Naive thymus-derived CD4-positive, alpha-beta T cell (primary cell): ENCODE data around the gene NOSIP. TPM values are rescaled to one million over a fixed set of nuclear protein-coding genes. Genes with fewer than 3 reads are reported as not detected.

Source experiments
- ATAC-seq: fragments of 150-1000 bp; cut with Tn5 transposase; 2 replicates; pipeline ENCODE4 v1.10.0; 2021; ENCODE audit warnings: mild to moderate bottlenecking, moderate library complexity
- CTCF ChIA-PET: fragments of 350-600 bp; sonication (Branson Sonifier 250); formaldehyde crosslinking; loops from one replicate; lab custom pipeline; 2021; ENCODE audit warnings: antibody characterized with exemption; lab: Charles Lee
- POLR2A ChIA-PET: fragments of 350-600 bp; sonication (Branson Sonifier 250); formaldehyde crosslinking; loops from one replicate; lab custom pipeline; 2021; ENCODE audit warnings: antibody characterized with exemption, inconsistent platforms; lab: Charles Lee
- DNase-seq, 9 donors: peaks; one replicate each; pipeline versions ENCODE4 v3.0.0 to v3.0.0-alpha.2; 2020 to 2022; ENCODE audit warnings: mixed read lengths in 1 of 9
- H3K27ac ChIP-seq: one replicate; pipeline ENCODE4 v1.7.0; 2013; ENCODE audit warnings: mild to moderate bottlenecking, low read depth, low read length, moderate library complexity
- H3K27me3 ChIP-seq, 2 donors: one replicate each; pipeline ENCODE4 v1.7.0; 2013; ENCODE audit warnings: low read length in 2 of 2, mild to moderate bottlenecking in 2 of 2, moderate library complexity in 2 of 2; ENCODE audit not compliant: control insufficient read depth in 2 of 2, insufficient read depth in 2 of 2
- H3K36me3 ChIP-seq, 3 experiments: 1 replicate in 2 of 3; 2 replicates in 1 of 3; pipeline ENCODE4 v1.7.0; 2013; ENCODE audit warnings: low read length in 3 of 3, mild to moderate bottlenecking in 3 of 3, moderate library complexity in 1 of 3; ENCODE audit not compliant: insufficient read depth in 3 of 3, control insufficient read depth in 2 of 3
- H3K4me1 ChIP-seq, 2 donors: one replicate each; pipeline ENCODE4 v1.7.0; 2013; ENCODE audit warnings: low read length in 2 of 2, mild to moderate bottlenecking in 2 of 2, moderate library complexity in 1 of 2; ENCODE audit not compliant: control insufficient read depth in 2 of 2, insufficient read depth in 2 of 2
- H3K4me3 ChIP-seq: 2 replicates; pipeline ENCODE4 v1.7.0; 2013; ENCODE audit warnings: mild to moderate bottlenecking, low read length
- H3K9me3 ChIP-seq, 3 experiments: 1 replicate in 2 of 3; 2 replicates in 1 of 3; pipeline ENCODE4 v1.7.0; 2013; ENCODE audit warnings: low read length in 3 of 3; ENCODE audit not compliant: control insufficient read depth in 2 of 3
- H3K27ac Mint-ChIP-seq, 9 donors: one replicate each; pipeline ENCODE4 v1.8.0; 2020 to 2022; ENCODE audit warnings: mixed read lengths in 9 of 9, mild to moderate bottlenecking in 8 of 9, moderate library complexity in 5 of 9, inconsistent platforms in 2 of 9
- H3K27me3 Mint-ChIP-seq, 5 donors: one replicate each; pipeline ENCODE4 v1.8.0; 2021 to 2022; ENCODE audit warnings: mixed read lengths in 5 of 5, mild to moderate bottlenecking in 1 of 5
- H3K36me3 Mint-ChIP-seq, 5 donors: one replicate each; pipeline ENCODE4 v1.8.0; 2020 to 2022; ENCODE audit warnings: mixed read lengths in 5 of 5, mild to moderate bottlenecking in 3 of 5, inconsistent platforms in 1 of 5
- H3K4me1 Mint-ChIP-seq, 7 donors: one replicate each; pipeline ENCODE4 v1.8.0; 2020 to 2022; ENCODE audit warnings: mixed read lengths in 7 of 7, mild to moderate bottlenecking in 3 of 7, inconsistent platforms in 1 of 7
- H3K4me3 Mint-ChIP-seq, 10 donors: one replicate each; pipeline ENCODE4 v1.8.0; 2020 to 2022; ENCODE audit warnings: mild to moderate bottlenecking in 10 of 10, mixed read lengths in 10 of 10, moderate library complexity in 6 of 10, inconsistent platforms in 2 of 10
- H3K9me3 Mint-ChIP-seq, 11 donors: one replicate each; pipeline ENCODE4 v1.8.0; 2020 to 2022; ENCODE audit warnings: mixed read lengths in 11 of 11, mild to moderate bottlenecking in 4 of 11, inconsistent platforms in 1 of 11, moderate library complexity in 1 of 11
- intact Hi-C, 2 donors: fragments of 100-400 bp; cut with micrococcal nuclease; formaldehyde crosslinking; loops; one replicate each; pipeline ENCODE4 v1.15.1; 2023
- polyA plus RNA-seq, 2 donors: library from polyadenylated mRNA; unstranded; fragments of 300-500 nt; fragmentation: Illumina TruSeq; gene quantifications; one replicate each; pipeline ENCODE4 v1.2.3, GENCODE V29; 2021
- total RNA-seq, 6 experiments: library from RNA in 5 of 6; stranded (reverse) in 5 of 6; gene quantifications; 1 replicate in 5 of 6; 2 replicates in 1 of 6; pipeline ENCODE4 v1.2.3 and lab custom pipeline; 2021 to 2026

Gene NOSIP
- total and polyA plus RNA-seq, 7 experiments from 2014 or later, result 222 to 1,232 (median 246) TPM

DNA sequence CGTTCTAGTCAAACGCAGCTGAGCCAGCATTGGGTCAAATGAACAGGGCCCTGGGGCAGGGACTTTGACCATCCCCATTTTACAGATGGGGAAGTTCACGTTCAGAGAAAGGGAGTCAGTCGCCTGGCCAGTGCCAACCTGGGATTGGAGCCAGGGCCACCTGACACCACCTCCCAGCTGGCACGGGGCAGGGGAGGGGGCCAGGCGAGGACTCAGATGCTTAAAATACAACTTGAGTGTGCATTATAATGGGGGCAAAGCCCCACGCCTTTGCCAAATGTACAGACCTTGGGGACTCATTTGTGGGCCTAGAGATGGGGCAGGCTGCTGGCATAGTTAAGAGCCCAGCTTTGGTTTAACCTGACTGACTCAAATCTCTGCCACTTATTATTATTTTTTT lies 25.2 kb upstream of the NOSIP start:
- H3K9me3 Mint-ChIP-seq, result no peaks in the 10 kb centered on the region

DNA sequence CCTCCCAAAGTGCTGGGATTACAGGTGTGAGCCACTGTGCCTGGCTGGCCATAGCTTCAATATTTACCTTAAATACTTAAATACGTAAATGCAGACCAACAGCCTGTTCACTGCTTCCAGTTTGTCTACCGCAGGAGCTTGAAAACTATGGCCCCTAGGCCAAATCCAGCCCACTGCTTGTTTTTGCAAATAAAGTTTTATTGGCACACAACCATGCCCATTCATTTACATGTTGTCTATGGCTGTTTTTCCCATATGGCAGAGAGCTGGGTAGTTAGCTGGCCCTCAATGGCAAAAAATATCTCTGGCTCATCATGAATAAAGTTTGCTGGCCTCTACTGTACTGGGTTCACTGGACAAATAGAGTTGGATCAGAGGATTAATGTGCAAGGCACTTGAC lies 22.4 kb upstream of the NOSIP start:
- H3K9me3 Mint-ChIP-seq, result no peaks in the 10 kb centered on the region
- peak overlapping the region in 3 of 9 donors; percentile 9 to 49 (median 14) for H3K27ac Mint-ChIP-seq
- H3K36me3 Mint-ChIP-seq, result peaks cover 0 to 20% (median 14%) of the 10 kb centered on the region in 5 donors
- Histone ChIP-seq H3K27ac (no peak overlapping the region), H3K36me3 (peaks cover 0 to 91% (median 8%) of the 10 kb centered on the region in 3 experiments), H3K27me3 (no peaks in the 10 kb centered on the region), H3K4me3 (no peak overlapping the region), H3K9me3 (no peaks in the 10 kb centered on the region), H3K4me1 (no peaks in the 10 kb centered on the region)
- H3K27me3 Mint-ChIP-seq, result no peaks in the 10 kb centered on the region
- ATAC-seq (no peak), DNase-seq (no peak)
- ChIA-PET POLR2A (interaction anchor here (0.6 to 1.3 kb wide), 3 partner anchors 19 to 29 kb away, joined by 3 to 5 read pairs (median 3); partner anchors contain the start of gene NOSIP), CTCF (interaction anchor here (0.6 kb wide), 1 partner anchor 76 kb away, joined by 5 read pairs; no protein-coding TSS in a partner anchor)
- H3K4me3 Mint-ChIP-seq, result no peak overlapping the region
- intact Hi-C loops, result no loop called here
- H3K4me1 Mint-ChIP-seq, result peaks cover 5 to 36% (median 22%) of the 10 kb centered on the region in 7 donors

More for the DNA sequence above, 25.2 kb upstream of the NOSIP start:
- ChIA-PET CTCF (no interaction called here), POLR2A (no interaction called here)
- Mint-ChIP-seq H3K36me3 (peaks cover 0 to 13% (median 11%) of the 10 kb centered on the region in 5 donors), H3K4me1 (peaks cover 2 to 28% (median 18%) of the 10 kb centered on the region in 7 donors), H3K4me3 (no peak overlapping the region), H3K27me3 (no peaks in the 10 kb centered on the region), H3K27ac (peak overlapping the region in 1 of 9 donors; percentile 38)
- intact Hi-C loops, result no loop called here
- Histone ChIP-seq H3K4me3 (no peak overlapping the region), H3K4me1 (no peaks in the 10 kb centered on the region), H3K9me3 (no peaks in the 10 kb centered on the region), H3K27me3 (no peaks in the 10 kb centered on the region), H3K36me3 (peaks cover 0 to 91% (median 16%) of the 10 kb centered on the region in 3 experiments), H3K27ac (no peak overlapping the region)
- DNase-seq (no peak), ATAC-seq (no peak)

DNA sequence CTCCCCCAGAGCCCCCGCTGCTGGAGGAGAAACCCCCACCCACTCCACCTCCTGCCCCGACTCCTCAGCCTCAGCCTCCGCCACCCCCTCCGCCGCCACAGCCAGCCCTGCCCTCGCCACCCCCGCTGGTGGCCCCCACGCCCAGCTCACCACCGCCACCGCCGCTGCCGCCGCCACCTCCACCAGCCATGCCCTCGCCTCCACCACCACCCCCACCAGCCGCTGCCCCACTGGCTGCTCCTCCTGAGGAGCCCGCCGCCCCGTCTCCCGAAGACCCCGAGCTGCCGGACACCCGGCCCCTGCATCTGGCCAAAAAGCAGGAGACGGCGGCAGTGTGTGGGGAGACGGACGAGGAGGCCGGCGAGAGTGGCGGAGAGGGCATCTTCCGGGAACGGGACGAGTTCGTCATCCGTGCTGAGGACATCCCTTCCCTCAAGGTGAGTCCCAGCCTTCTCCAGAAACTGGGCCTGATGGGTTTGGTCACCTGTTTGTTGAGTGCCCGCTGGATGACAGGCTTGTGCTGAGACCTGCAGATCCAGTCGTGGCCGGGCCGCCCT lies 21.2 kb upstream of the NOSIP start:
- POLR2A ChIA-PET, result no interaction called here
- Mint-ChIP-seq H3K27ac (no peak overlapping the region), H3K9me3 (no peaks in the 10 kb centered on the region)

DNA sequence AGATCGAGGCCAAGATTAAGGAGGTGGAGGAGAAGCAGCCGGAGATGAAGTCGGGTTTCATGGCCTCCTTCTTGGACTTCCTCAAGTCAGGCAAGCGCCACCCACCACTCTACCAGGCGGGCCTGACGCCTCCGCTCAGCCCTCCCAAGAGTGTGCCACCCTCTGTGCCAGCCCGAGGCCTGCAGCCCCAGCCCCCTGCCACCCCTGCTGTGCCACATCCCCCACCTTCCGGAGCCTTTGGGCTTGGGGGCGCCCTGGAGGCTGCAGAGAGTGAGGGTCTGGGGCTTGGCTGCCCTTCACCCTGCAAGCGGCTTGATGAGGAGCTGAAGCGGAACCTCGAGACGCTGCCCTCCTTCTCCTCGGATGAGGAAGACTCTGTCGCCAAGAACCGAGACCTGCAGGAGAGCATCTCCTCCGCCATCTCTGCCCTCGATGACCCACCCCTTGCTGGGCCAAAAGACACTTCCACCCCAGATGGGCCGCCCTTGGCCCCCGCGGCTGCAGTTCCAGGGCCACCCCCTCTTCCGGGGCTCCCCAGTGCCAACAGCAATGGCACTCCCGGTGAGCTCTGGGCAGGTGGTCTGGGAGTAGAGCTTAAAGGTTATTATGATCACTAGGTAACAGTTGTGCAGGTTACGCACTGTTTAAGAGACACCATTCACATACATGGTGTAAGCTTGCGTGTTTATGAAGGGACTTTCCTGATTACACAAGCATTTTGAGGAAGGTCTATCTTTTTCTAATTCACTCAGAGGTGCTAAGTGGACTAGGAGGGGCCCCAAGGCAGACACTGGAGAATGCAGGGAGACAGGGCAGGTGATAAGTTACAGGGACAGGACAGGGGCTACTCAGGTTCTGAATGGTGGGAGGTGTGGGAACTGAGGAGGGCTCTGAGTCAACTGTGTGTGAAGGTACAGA lies 19.3 kb upstream of the NOSIP start:
- CTCF ChIA-PET, result interaction anchor here (0.6 kb wide), 1 partner anchor 41 kb away, joined by 3 read pairs; no protein-coding TSS in a partner anchor
- H3K36me3 ChIP-seq, result peaks cover 0 to 90% (median 8%) of the 10 kb centered on the region in 3 experiments
- H3K27ac Mint-ChIP-seq, result peak overlapping the region in 4 of 9 donors; percentile 43 to 83 (median 64)

More for the DNA sequence above, 21.2 kb upstream of the NOSIP start:
- Histone ChIP-seq H3K4me1 (no peaks in the 10 kb centered on the region), H3K36me3 (peaks cover 0 to 89% (median 8%) of the 10 kb centered on the region in 3 experiments), H3K4me3 (no peak overlapping the region), H3K27me3 (no peaks in the 10 kb centered on the region), H3K9me3 (no peaks in the 10 kb centered on the region), H3K27ac (no peak overlapping the region)
- Mint-ChIP-seq H3K4me3 (no peak overlapping the region), H3K27me3 (no peaks in the 10 kb centered on the region), H3K4me1 (peaks cover 5 to 33% (median 22%) of the 10 kb centered on the region in 7 donors), H3K36me3 (peaks cover 0 to 20% (median 14%) of the 10 kb centered on the region in 5 donors)
- intact Hi-C loops, result no loop called here
- CTCF ChIA-PET, result no interaction called here
- ATAC-seq, result no peak
- DNase-seq, result no peak

DNA sequence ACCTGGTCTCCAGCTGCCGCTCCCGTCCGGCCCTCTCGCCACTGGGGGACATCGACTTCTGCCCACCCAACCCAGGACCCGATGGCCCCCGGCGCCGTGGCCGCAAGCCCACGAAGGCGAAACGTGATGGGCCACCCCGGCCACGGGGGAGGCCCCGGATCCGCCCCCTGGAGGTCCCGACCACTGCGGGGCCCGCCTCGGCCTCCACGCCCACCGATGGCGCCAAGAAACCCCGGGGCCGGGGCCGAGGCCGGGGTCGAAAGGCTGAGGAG lies 17.3 kb upstream of the NOSIP start:
- peak overlapping the region in 1 of 9 donors; percentile 32 for H3K27ac Mint-ChIP-seq
- Histone ChIP-seq H3K27ac (no peak overlapping the region), H3K4me3 (no peak overlapping the region), H3K9me3 (no peaks in the 10 kb centered on the region), H3K4me1 (peaks cover 10 to 15% of the 10 kb centered on the region in 2 donors), H3K27me3 (no peaks in the 10 kb centered on the region), H3K36me3 (peaks cover 6 to 84% (median 8%) of the 10 kb centered on the region in 3 experiments)
- peaks cover 19 to 44% (median 31%) of the 10 kb centered on the region in 7 donors for H3K4me1 Mint-ChIP-seq
- intact Hi-C loops, result no loop called here
- H3K36me3 Mint-ChIP-seq, result peaks cover 8 to 24% (median 13%) of the 10 kb centered on the region in 5 donors
- ChIA-PET POLR2A (no interaction called here), CTCF (no interaction called here)
- no peaks in the 10 kb centered on the region for H3K9me3 Mint-ChIP-seq
- no peaks in the 10 kb centered on the region for H3K27me3 Mint-ChIP-seq
- ATAC-seq (no peak), DNase-seq (no peak)
- H3K4me3 Mint-ChIP-seq, result no peak overlapping the region

More for the DNA sequence above, 19.3 kb upstream of the NOSIP start:
- Histone ChIP-seq H3K27me3 (no peaks in the 10 kb centered on the region), H3K4me3 (no peak overlapping the region), H3K27ac (no peak overlapping the region), H3K9me3 (no peaks in the 10 kb centered on the region), H3K4me1 (no peaks in the 10 kb centered on the region)
- DNase-seq (no peak), ATAC-seq (no peak)
- Mint-ChIP-seq H3K9me3 (no peaks in the 10 kb centered on the region), H3K27me3 (no peaks in the 10 kb centered on the region), H3K4me1 (peaks cover 7 to 28% (median 20%) of the 10 kb centered on the region in 7 donors), H3K4me3 (no peak overlapping the region), H3K36me3 (peaks cover 0 to 20% (median 14%) of the 10 kb centered on the region in 5 donors)
- intact Hi-C loops, result no loop called here
- POLR2A ChIA-PET, result no interaction called here

DNA sequence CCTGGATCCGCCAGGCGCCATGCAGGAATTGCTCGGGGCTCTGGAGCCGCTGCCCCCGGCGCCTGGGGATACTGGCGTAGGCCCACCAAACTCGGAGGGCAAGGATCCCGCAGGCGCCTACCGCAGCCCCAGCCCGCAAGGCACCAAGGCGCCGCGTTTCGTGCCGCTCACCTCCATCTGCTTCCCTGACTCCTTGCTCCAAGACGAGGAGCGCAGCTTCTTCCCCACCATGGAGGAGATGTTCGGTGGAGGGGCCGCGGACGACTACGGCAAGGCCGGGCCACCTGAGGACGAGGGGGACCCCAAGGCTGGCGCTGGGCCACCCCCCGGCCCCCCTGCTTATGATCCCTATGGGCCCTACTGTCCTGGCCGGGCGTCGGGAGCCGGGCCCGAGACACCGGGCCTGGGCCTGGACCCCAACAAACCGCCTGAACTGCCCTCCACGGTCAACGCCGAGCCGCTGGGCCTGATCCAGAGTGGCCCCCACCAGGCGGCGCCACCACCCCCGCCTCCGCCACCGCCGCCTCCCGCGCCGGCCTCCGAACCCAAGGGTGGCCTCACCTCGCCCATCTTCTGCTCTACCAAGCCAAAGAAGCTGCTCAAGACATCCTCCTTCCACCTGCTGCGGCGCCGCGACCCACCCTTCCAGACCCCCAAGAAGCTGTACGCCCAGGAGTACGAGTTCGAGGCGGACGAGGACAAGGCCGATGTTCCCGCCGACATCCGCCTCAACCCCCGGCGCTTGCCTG lies 16.8 kb upstream of the NOSIP start:
- no peaks in the 10 kb centered on the region for H3K27me3 Mint-ChIP-seq
- no peaks in the 10 kb centered on the region for H3K27me3 ChIP-seq
- ChIA-PET CTCF (no interaction called here), POLR2A (no interaction called here)
- H3K36me3 Mint-ChIP-seq, result peaks cover 8 to 30% (median 13%) of the 10 kb centered on the region in 5 donors
- intact Hi-C loops, result no loop called here
- H3K36me3 ChIP-seq, result peaks cover 3 to 79% (median 8%) of the 10 kb centered on the region in 3 experiments
- no peak overlapping the region for H3K4me3 Mint-ChIP-seq
- peak overlapping the region in 1 of 9 donors; percentile 32 for H3K27ac Mint-ChIP-seq
- H3K9me3 ChIP-seq, result no peaks in the 10 kb centered on the region
- no peaks in the 10 kb centered on the region for H3K9me3 Mint-ChIP-seq
- H3K4me3 ChIP-seq, result no peak overlapping the region
- H3K4me1 ChIP-seq, result peaks cover 10 to 18% of the 10 kb centered on the region in 2 donors
- H3K4me1 Mint-ChIP-seq, result peaks cover 25 to 46% (median 30%) of the 10 kb centered on the region in 7 donors
- no peak for ATAC-seq
- no peak for DNase-seq
- no peak overlapping the region for H3K27ac ChIP-seq
